Mucosa of descending colon (tissue), 3 donors: Measurements from ENCODE around the gene CIC. TPM values are rescaled to one million over a fixed set of nuclear protein-coding genes. Genes with fewer than 3 reads are reported as not detected.

Experiments used
- ATAC-seq: fragments of 200-7000 bp; cut with Tn5 transposase; one replicate; pipeline ENCODE4 v1.9.1; 2020; ENCODE audit warnings: mild to moderate bottlenecking, moderate library complexity
- DNase-seq, 3 donors: peaks; one replicate each; pipeline ENCODE4 v3.0.0-alpha.2; 2020
- H3K36me3 ChIP-seq: fragments of 200-600 bp; one replicate; pipeline ENCODE4 v1.8.0; 2021; ENCODE audit warnings: low read depth, mild to moderate bottlenecking
- H3K4me1 ChIP-seq: fragments of 200-600 bp; one replicate; pipeline ENCODE4 v1.8.0; 2021; ENCODE audit warnings: low read depth, mild to moderate bottlenecking
- H3K4me3 ChIP-seq: fragments of 200-600 bp; one replicate; pipeline ENCODE4 v1.8.0; 2021; ENCODE audit warnings: mild to moderate bottlenecking
- H3K9me3 ChIP-seq: fragments of 200-600 bp; one replicate; pipeline ENCODE4 v1.8.0; 2021; ENCODE audit warnings: mild to moderate bottlenecking
- CTCF ChIP-seq: fragments of 200-600 bp; IDR thresholded peaks from one replicate; pipeline ENCODE4 v1.8.0; 2022; ENCODE audit warnings: antibody characterized with exemption, mild to moderate bottlenecking
- intact Hi-C, 2 donors: fragments of 100-400 bp; cut with DNase I in 1 of 2; cut with micrococcal nuclease in 1 of 2; formaldehyde crosslinking; loops; one replicate each; pipeline versions ENCODE4 v1.11.0 to v1.11.1; 2022; cut with DNase I, micrococcal nuclease
- total RNA-seq, 3 donors: library from RNA; stranded (reverse); fragmentation: NEBNext Ultra II Directional in 2 of 3; extraction: Animal tissue kit (Norgen Biotek cat#: 25700) in 2 of 3; gene quantifications; one replicate each; pipeline versions ENCODE4 v1.2.1 to v1.2.4, GENCODE V29; 2021 to 2023
- donor health status: DM: no; HTN: no; CAD: no; lungs with moderate emphysema.
- donor health status: DM: no; HTN: no; CAD: no.
- donor health status: DM: no; HTN: yes; CAD: no.

Gene CIC
- total RNA-seq, 3 donors from 2014 or later = 47.3 to 78.0 (median 50.0) TPM

GRCh38 chr19:42226886-42227285 lies 42.2 kb upstream of the CIC start:
- Histone ChIP-seq H3K9me3 (no peaks in the 10 kb centered on the region), H3K4me1 (no peaks in the 10 kb centered on the region), H3K36me3 (no peaks in the 10 kb centered on the region), H3K4me3 (no peak overlapping the region)
- no peak for ATAC-seq
- intact Hi-C loops = no loop called here
- no peak for DNase-seq
- no peak for TF ChIP-seq CTCF

GRCh38 chr19:42228641-42229040 lies 40.4 kb upstream of the CIC start:
- TF ChIP-seq CTCF = no peak
- DNase-seq (no peak), ATAC-seq (no peak)
- no peak overlapping the region for H3K4me3 ChIP-seq
- no peaks in the 10 kb centered on the region for H3K36me3 ChIP-seq
- H3K4me1 ChIP-seq = peaks cover 4% of the 10 kb centered on the region
- intact Hi-C loops = no loop called here
- H3K9me3 ChIP-seq = no peaks in the 10 kb centered on the region

- TF ChIP-seq CTCF = no peak
- no peak overlapping the region for H3K4me3 ChIP-seq
- DNase-seq = no peak
- intact Hi-C loops = no loop called here
- no peak for ATAC-seq
- H3K4me1 ChIP-seq = peaks cover 6% of the 10 kb centered on the region
- no peaks in the 10 kb centered on the region for H3K9me3 ChIP-seq
- H3K36me3 ChIP-seq = no peaks in the 10 kb centered on the region
Measured at GRCh38 chr19:42229301-42229854, 39.7 kb upstream of the CIC start.

GRCh38 chr19:42229855-42230351 lies 39.1 kb upstream of the CIC start:
- intact Hi-C loops = no loop called here
- H3K9me3 ChIP-seq = no peaks in the 10 kb centered on the region
- H3K4me1 ChIP-seq = peaks cover 6% of the 10 kb centered on the region
- no peak for DNase-seq
- TF ChIP-seq CTCF = no peak
- no peak for ATAC-seq
- no peaks in the 10 kb centered on the region for H3K36me3 ChIP-seq
- no peak overlapping the region for H3K4me3 ChIP-seq

GRCh38 chr19:42230571-42230970 lies 38.5 kb upstream of the CIC start:
- DNase-seq (no peak), ATAC-seq (no peak)
- Histone ChIP-seq H3K4me3 (no peak overlapping the region), H3K36me3 (no peaks in the 10 kb centered on the region), H3K4me1 (peaks cover 6% of the 10 kb centered on the region), H3K9me3 (no peaks in the 10 kb centered on the region)
- intact Hi-C loops = no loop called here
- no peak for TF ChIP-seq CTCF

GRCh38 chr19:42232435-42232834 lies 36.6 kb upstream of the CIC start:
- intact Hi-C loops = no loop called here
- DNase-seq (no peak), ATAC-seq (no peak)
- Histone ChIP-seq H3K4me3 (no peak overlapping the region), H3K9me3 (no peaks in the 10 kb centered on the region), H3K36me3 (no peaks in the 10 kb centered on the region), H3K4me1 (peaks cover 6% of the 10 kb centered on the region)
- TF ChIP-seq CTCF = no peak
